ENCODE data around the gene SLC12A4.
A peak's percentile ranks its signal among the peaks of the same experiment; 100 is the strongest.

SLC12A4 gene

DNA sequence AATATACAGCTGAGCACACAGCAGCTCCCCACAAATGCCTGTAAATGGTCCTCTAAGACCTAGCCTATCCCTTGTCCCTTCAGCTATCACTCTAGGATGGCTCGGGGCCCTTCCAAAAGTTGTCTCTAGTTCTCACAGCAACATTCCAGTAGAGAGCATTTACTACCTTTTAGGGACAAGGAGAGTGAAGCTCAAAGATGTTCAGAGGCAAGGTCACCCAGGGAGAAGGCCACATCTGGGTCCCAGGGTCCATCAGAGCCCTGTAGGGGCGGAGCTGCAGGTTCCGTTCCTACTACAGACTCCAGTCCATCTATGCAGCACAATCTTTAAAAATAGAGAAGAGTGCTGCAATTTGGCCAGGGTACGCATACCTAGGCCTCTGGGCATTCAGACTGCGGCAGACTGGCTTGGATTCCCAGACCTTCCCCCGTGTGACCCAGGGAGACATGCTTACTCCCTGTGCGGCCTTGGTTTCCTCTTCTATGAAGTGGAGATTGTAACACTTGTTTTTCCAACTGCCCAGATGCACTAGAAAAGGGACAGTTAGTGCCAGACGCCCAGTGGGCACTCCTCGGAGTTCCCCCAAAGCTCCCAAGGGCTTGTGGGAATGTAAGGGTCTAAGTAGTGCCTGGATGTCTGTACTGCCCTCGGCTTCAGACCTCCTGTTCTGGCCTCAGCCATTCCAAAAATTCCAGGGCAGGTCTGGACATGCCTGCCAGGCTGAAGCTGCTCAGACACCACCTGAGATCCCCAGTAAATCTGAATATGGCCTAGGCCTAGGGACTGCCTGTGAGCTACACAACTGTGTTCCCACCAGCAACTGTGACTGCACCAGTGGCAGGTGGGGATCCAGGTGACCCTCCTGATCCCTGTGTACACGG, 2.5 kb downstream of the SLC12A4 start:
- DNase-seq (ENCODE audit: insufficient read length, low spot score) (peak; percentile 81), FAIRE-seq (peak; percentile 70)

DNA sequence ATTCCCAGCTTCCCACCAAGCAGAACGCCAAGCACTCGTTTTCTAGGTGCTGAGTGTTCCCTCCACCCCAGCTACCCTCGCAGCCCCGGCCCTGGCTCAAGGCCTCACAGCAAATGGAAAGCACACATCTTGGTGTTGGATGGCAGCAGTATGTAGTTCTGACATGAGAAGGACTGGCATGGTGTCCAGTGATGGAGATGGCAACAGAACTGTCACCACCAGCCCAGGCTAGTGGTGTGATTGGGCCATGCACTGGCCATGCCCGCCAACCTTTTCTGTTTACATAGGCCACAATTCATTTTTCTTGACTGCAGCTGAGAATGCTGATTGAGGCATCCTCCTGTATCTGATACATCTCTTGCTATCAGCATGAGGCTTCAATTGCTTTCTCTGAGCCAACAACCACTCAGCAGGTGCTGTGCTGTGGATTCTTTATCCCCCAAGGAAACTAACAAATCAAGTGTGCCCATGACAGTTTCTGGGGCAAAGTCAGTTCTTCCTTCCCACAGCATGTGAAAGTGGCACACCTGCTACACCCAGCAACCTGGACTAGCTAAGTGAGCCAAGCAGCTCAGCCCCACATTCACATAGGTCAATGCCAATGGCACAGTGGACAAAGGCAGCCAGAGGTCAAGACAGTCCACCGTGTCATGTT, 3.8 kb downstream of the SLC12A4 start:
- DNase-seq (ENCODE audit: insufficient read length, low spot score) (no peak), FAIRE-seq (no peak)

DNA sequence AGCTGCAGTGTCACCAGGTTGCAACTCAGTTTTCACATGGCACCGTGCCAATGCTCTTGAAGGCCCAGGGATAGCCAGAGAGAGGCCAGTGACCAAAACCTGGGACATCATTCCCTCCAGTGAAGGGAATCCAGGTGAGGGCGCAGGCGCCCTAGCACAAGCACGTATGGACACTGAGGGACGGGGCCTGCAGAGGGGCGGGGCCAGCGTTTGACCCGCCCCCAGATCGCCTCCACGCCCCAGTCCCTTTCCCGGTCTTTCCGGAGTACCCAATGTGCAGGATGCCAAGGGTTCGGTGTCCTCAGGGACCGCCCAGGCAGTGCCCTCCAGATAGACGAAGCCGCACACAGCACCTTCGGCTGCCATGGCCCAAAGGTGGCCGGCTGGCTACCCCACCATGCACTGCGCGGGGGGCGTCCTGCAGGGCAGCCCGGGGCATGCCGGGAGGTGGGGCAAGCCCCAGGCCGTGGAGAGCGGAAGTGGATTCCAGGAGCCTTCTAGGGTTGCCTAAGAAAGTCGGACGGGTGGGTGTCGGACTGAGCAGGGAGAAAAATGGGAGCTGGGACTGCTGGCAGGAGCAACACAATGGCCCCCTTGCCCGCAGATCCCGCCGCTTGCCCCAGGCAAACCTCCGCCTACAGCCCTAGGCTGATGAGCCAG, 4.6 kb downstream of the SLC12A4 start:
- DNase-seq (ENCODE audit: insufficient read length, low spot score) (no peak), FAIRE-seq (no peak)

DNA sequence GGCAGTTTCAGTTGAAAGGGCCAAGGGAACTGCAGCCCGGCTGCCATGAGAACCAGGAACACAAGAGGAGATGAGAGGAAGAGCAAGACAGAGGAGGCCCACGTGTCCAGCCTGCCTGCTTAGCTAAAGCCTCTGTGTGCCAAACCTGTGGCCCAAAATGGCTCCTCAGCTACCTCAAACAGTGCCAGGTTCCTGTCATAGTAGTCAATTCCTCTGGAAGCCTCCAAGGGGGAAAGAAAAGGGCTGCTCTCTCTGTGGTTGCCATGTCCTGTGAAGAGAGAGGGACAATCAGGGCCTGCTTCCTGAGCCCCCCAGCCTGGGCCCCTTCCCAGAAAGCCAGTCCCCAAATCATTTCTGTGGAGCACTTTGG, 5.2 kb downstream of the SLC12A4 start:
- FAIRE-seq (no peak), DNase-seq (ENCODE audit: insufficient read length, low spot score) (no peak)

DNA sequence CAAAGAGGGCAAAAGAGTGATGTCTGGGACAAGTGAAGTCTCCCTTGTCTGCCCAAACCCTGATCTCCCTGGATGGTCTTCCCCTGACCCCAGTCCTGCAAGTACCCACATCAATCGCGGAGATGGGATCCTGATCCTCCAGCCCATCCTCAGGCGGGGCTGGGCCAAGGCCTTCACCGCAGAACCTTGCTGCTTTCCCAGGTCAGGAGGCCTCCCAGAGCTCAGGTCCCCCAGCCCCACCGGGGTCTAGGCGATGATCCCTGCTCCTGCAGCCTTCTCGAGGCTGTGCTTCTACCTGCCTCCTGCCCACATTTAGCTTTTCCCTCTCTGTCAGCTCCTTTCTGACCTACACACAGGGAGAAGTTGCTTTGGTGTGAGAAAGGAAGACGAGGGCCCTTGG, 6.3 kb downstream of the SLC12A4 start:
- DNase-seq (ENCODE audit: insufficient read length, low spot score): no peak
- FAIRE-seq: peak; percentile 20

DNA sequence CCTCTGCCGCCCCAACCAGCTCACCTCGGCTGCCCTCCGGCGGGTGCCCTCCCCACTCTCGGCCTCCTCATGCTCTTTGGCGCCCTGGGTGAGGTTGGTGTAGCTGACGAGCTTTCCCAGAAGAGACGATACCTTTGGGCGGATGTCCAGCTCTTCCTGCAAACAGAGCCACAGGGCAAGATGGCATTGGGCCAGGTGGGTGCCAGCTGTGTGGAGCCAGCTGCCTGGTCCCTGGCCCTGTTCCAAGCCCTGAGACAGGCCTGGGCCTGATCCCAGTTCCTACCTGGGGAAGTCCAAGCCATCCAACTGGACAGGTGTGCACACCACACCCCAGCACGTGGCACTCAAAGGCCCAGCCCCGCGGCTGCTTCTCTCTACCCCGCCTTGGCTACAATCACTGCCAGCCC, 6.9 kb downstream of the SLC12A4 start:
- no peak for FAIRE-seq
- DNase-seq (ENCODE audit: insufficient read length, low spot score): no peak

DNA sequence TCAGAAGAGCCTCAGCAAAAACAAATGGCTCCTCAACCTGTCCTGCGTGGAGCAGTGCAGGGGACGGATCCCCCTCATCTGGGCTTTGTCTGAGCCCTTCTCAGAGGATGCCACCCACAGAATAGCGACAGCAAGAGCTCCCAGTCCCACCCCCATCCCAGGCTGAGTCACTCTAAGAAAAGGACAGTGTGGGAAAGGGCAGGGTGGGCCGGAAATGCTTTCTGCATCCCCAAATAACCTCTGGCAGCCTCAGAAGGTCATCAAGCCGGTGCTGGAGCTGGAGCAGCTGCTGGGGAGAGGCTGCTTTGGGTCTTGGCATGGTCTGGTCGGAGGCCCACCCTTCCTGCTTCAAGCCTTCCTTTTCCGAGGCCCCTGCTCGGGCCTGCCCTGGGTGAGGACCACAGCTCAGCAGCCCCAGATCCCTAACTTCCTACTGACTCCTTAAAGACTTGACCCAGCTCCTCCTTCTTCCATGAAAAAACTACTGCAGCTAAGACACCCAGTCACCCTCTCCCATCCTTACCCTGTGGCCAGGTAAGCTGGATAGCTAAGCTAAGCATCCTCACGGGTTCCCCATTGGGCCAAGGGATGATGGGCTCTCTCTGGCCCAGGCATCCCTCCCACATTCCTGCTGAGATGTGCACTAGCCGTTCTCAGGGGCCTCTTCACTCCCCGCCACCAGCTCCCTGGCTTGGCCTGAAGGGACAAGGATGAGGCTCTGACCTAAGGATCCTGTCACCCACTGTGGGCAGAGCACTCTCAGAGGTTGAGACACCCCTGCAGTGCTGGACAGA, 8.7 kb downstream of the SLC12A4 start:
- DNase-seq (ENCODE audit: insufficient read length, low spot score) (peak; percentile 66), FAIRE-seq (no peak)

DNA sequence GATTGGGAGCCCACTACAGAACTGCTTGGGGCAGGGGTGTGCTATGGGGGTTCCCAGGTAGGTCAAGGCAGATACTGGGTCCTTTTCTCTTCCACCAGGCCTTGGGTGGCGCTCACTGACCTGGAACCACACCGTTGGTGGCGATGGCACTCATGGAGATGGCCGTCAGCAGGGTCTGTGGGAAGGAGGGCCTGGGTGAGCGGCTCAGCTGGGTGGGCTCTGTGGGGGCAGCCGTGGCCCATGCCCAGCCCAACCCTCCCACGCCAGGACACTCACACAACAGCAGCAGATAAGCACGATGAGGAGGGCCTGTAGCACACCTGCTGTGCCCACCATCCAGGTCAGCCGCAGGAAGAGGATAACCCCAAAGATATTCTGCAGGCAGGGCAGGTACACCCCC, 10.8 kb downstream of the SLC12A4 start:
- DNase-seq (ENCODE audit: insufficient read length, low spot score) (no peak), FAIRE-seq (no peak)

DNA sequence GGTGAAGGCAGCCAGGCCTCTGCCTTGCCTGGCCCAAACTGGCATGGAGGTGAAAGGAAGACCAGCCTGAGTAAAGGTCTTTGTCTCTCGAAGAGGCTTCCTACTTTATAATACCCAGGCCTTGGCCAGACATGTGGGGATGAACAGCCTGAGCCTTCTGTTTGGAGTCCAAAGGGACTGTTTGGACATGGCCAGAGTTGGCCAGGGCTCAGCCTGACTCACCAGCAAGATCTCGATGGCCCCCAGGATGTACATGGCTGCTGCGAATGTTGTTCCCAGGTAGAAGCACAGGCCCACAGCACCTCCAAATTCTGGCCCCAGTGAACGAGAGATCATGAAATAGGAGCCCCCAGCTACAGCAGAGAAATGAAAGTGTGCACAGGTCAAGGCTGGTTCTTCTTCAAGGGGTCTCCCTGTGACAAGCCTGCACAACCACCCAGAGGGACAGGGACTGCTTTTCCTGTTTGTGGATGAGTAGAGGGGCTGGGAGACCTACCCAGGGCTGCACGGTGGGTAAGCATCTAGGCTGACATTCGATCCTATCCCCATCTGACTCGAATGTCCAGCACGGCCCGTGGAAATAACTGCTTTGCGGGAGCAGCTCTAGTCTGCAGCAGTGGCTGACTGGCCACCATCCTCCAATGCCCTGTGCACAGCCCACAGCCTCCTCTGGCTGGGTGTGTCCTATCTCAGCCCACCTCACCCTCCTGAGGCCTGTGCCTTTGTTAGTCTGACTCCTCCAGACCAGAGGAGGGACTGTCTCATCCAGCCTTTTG, 13.8 kb downstream of the SLC12A4 start:
- no peak for FAIRE-seq

DNA sequence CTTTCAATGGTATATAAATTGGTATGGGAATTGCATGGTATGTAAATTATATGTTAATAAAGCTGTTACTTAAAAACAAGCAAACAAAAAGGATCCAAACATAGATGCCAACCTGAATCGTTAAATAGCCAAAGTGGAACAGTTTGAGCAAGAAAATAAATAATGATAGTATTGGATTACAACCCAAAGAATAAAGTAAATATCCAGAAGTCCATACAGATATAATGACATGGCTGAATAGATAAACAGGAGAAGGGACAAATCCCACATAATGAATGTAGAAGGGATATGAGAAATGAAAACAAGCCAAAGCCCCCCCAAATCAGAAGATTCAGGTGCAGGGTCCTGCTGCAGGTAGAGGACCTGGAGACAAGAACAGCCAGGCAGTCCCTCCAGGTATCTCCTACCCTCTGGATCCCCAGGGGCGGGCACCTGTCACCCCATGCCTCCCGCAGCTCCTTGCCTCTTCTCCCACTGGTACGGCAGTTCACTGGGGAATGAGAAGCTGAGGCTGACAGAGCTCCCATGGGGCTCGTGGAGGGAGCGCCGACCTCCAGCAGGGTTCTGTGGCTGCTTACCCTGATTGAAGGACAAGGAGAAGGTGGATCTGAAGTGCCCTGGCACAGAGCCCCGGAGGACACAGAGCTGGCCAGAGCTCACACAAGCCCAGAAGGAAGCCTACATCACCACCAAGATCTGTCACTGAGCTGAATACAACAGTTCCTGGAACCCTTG, 14.6 kb downstream of the SLC12A4 start:
- no peak for FAIRE-seq
- DNase-seq (ENCODE audit: insufficient read length, low spot score): no peak

More for the DNA sequence above, 13.8 kb downstream of the SLC12A4 start:
- no peak for DNase-seq (ENCODE audit: insufficient read length, low spot score)

DNA sequence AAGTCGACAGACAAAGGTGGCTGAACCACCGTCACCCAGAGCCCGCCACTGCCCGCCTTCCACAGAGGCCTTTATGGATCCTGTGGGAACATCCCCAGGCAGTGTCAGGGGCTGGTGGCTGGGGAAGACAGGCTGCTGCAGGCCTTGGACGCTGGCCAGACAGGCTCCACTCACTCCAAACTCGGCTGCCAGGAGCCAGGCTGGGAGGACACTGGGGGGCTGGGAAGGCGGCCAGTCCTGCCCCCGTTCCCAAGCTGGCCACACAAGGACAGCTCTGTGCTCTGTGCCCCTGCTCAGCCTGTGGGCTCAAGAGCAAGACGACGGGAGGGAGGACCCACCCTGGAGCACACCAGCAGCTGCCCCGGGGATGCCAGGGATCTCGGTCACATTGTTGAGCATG, 17.0 kb downstream of the SLC12A4 start:
- DNase-seq (ENCODE audit: insufficient read length, low spot score): no peak

DNA sequence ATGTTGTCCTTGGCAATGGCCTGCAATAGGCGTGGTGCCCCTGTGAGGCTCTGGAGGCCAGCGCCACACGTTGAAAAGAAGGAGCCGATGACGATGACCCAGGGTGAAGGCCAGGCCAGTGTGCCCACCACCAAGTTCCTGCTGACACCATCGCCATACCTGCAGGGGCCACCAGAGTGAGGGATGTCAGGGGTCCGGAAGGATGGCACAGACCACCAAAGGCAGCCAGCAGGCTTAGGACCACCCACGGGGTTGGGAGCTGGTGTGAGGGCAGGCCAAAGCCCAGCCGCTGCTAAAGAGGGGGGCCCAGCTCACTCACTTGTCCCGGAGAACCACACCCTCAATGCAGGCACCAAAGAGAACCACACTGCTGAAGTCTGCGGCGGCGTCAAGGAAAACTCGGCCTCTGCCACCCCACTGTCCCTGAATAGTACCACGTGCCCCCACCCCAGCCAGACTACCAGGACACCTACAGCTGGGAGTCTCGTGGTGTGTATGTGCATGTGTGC, 18.0 kb downstream of the SLC12A4 start:
- FAIRE-seq: no peak

More for the DNA sequence above, 17.0 kb downstream of the SLC12A4 start:
- FAIRE-seq: no peak

DNA sequence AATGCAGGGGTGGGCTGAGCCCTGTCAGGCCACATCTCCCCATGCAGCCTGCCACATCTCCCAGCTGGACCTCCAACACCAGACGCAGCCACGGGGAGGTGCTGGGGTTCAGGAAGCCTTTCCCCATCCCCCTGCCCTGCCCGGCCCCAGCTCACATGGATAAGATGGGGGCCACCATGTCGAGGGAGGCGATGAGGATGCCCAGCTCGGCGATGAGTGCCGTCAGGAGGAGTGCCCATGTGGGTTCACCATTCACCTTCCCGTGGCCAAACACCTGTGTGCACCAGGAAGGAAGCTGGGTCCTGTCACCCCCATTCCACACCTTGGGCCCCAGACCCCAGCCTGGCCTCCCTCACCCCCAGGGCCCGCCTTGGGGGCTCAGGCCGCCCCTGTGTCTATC, 18.8 kb downstream of the SLC12A4 start:
- FAIRE-seq (peak; percentile 40), DNase-seq (ENCODE audit: insufficient read length, low spot score) (no peak)

More for the DNA sequence above, 18.0 kb downstream of the SLC12A4 start:
- DNase-seq (ENCODE audit: insufficient read length, low spot score): no peak

DNA sequence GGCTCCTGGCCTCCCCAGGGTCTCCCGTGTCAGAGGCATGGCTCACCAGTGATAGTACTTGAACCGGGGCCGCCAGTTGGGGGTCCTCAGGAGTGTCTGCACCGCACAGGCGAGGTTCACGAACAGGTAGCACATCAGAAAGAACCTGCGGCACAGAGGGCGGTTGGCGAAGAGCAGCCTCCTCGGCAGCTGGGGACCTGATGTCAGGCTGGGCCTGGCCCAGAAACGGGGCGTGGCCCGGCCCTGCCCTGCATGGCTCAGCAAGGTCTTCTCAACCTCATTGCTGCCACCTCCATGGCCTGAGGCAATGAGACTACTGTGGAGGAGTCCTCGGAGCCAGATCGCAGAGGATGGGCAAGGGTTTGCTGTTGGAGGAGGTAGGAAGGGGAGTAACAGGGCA, 20.4 kb downstream of the SLC12A4 start:
- DNase-seq (ENCODE audit: insufficient read length, low spot score) (no peak), FAIRE-seq (no peak)

DNA sequence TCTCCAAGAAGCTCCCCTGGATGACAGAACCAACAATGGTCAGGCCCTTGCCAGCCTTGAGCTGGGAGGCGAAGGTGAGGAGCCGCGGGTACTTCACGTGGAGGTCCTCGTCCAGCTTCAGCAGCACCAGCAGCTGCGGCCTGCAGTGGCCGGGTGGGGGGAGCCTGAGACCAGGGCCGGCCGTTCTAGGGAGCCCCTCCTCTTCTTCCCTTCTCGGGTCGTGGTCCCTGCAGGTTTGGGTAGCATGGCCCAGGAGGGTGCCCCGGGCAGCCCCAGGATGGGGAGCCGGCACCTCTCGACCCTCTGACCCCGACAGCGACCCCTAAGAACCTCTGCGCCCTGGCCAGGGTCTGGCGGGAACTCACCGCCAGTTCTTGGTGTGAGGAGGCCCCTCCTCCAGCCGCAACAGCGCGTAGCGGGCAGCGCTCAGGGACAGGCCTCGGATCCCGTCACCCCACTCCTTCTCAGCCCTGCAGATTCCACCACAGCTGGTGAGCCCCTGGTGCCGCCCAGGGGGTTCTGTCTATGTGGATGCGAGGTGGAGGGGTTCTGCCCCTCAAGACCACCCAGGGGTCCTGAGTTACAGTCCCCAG, 21.4 kb downstream of the SLC12A4 start:
- DNase-seq (ENCODE audit: insufficient read length, low spot score) (no peak), FAIRE-seq (no peak)

DNA sequence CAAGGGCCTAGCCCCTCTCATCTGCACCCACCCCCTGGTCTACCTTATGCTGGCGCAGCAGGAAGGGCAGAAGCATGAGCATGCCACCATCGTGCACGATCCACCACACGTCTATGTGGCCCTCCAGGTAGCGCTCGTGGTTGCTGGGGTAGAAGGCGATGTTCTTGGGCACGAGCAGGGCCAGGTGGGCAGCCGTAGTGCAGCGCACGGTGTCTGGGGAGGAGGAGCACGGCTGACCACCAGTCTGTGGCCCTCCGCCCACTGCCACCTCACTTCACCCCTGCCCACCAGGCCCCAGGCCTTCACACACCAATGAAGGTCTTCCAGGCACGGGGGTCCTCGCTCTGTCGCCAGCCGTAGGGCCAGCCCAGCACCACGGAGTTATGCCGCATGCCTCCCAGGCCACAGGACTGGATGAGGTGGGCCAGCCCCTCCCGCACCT, 22.3 kb downstream of the SLC12A4 start:
- DNase-seq (ENCODE audit: insufficient read length, low spot score) (no peak), FAIRE-seq (peak; percentile 33)

DNA sequence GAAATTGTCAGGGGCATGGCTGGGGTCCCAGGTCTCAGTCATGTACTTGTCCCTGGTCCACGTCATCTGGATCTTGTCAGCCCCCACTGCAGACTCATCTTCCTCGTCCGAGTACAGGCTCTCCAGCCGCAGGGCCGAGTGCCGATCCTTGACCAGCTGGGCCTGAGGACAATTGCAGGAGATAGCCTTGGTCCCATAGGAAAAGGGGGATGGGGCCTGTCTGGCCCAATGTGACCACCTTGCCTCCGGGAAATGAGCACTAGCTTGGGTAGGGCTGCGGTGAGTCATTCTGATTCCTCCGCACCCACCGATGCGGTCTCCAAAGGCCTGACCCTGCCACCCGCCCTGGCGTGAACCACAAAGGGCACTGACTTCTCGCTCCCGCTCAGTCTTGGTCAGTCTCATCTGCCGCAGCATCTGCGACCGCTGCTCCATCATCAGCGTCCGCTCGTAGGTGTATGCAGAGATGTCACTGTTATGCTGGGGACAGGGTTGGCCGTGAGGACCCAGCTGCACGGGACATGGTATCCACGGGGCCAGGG, 23.0 kb downstream of the SLC12A4 start:
- FAIRE-seq: no peak
- no peak for DNase-seq (ENCODE audit: insufficient read length, low spot score)

DNA sequence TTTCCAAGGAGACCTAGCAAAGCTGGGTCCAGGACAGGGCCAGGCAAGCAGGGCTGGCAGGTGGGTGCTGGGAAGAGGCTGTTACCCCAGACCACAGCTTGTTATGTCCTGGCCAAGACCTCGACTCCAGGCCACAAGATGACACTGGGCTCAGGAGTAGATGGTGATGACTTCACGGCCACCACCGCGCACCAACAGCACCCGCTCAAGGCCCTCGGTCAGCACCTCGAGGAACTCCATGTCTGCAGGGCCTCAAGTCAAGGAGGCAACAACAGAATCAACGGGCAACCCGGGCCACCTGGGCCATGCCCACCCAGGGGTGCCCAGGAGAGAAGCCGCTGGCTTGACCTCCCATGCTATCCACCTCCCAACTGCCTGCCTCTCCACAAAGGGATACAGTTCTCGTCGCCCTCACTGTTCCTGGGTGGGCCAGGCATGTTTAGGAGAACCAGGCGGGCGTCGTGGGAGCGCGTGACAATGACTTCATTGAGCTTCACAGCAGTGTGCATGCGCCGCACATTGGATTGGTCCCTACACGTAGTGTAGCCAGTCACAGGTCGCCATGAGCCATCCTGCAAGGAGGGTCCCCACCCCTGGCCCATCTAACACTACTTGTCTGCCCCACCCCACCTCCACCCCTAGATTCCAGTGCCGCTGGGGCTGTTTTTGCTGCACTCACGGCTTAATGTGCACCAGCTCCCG, 23.6 kb downstream of the SLC12A4 start:
- FAIRE-seq: no peak
- no peak for DNase-seq (ENCODE audit: insufficient read length, low spot score)

Data from HTR-8/SVneo (cell line).